HG03575 (cell line): ENCODE data around the gene CASZ1.

Experiments used
- ATAC-seq: cut with Tn5 transposase; IDR thresholded peaks from one replicate; pipeline ENCODE4 v1.9.1; 2021; ENCODE audit not compliant: unreplicated experiment, insufficient number of reproducible peaks, low FRiP score; ENCODE audit errors: extremely low read depth

CASZ1 gene

DNA sequence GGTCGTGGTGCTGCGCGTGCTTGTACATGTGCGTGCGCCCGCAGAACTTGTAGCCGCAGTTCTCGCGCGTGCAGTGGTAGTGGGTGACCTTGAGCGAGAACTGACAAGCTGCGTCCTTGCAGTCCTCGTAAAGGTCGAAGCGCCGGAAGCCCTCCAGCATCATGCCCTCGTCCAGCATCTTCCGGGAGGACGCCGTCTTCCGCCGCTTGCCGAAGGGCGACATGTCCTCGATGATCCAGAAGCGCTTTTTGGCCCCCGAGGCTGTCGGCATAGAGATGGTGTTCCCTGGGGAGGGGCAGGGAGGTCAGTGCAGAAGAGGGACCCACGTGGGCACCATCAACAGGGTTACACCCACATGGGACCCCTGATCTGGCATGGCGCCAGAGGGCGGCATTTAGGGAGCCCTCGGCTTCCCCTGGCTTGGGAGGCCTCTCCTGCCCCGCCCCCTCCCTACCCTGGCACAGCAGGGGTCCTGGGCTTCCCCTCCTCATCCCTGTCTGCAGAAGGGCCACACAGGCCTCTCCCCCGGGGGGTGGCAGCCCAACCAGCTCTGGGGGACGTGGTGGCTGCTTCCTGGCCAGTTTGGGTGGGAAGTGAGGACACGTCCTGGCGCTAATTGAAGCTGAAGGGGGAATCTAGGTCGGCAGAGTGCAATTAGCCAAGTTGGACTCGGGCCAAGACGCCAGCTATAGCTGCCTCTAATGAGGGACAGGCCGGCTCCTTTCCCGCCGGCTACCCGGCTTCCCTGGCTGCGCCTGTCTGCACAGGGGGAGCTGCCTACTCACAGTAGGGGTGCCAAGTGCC is 156.5 kb downstream of the CASZ1 start:
- ATAC-seq: no peak

DNA sequence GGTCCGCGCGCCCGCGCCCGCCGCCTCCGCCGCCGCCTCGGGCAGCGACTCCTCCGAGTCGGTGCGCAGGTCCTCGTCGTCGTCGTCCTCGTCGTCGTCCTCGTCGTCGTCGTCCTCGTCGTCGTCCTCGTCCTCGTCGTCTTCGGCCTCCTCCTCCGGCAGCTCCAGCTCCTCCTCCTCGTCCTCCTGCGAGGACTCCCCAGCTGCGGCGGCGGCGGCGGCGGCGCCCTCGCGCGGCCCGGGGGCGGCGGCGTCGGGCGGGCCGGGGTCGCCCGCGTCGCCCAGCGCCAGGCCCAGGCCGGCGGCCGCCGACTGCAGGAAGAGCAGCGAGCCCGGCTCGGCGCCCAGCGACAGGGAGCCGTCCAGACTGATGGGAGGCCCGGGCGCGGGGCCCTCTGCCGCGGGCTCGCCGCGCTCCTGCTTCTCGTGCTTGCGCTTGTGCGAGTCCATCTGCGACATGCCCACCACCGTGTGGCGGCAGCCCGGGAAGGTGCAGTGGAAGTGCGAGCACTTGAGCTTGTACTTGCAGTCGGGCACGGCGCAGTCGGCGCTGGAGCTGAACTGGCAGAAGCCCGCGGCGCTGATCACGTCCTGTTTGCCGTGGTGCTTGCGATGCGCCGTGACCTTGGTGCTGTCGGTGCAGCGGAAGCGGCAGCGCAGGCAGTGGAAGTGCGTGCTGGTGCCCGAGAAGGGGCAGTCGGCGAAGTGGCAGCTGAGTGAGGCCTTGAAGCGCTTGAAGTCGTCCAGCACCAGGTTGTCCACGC is 157.3 kb downstream of the CASZ1 start:
- no peak for ATAC-seq

DNA sequence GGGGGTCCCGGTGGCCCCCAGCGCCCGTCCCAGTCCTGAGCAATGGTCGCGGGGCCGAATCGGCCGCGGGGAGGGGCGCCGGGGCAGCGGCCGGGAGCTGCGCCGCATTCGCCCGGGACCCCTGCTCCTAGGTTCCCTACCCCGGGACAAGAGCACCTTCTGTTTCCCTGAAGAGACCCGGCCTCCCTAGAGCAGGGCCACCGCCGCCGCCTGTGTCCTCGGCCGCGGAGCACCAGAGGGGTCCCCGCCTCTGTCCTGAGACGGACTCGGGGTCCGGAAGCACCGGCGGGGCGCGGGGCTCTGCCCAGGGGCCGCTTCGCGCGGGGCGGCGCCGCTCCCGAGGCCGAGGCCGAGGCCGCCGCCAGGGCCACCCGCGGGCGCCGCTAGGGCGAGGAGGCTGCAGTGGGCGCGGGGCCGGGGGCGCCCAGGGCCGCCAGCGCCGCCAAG is 157.9 kb downstream of the CASZ1 start:
- ATAC-seq: no peak

DNA sequence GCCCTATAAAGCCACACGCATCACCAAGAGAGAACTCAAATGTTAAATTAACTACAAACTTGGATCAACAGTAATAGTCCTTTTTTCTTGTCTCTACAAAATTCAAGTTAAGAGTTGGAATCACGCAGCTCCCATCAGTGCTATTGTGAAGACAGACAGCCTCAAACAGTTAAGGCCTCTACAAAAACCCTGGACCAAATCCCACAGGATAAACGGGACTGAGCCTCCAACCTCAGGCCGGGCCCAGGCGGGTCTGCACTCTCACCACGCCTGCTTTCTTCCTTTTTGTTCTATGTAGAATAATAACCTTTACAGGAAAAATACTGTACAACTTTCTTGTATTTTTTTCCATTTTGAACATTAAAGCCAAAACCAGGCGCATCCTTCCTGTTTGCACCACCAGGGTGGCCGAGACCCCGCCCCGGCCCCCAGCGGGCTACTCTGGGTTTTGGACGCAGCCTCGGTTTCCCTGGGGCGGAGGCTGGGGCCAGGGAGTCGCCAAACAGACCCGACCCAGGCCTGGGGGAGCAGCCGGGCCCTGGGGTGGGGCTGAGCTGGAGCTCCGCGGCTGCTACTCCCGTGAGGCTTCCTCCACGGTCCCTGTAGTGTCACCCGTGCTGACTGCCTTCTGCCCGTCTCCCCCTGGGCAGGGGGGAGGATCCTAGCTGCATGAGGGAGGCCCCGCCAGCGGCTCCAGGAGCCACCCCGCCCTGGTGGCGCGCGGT is 158.4 kb downstream of the CASZ1 start:
- no peak for ATAC-seq

DNA sequence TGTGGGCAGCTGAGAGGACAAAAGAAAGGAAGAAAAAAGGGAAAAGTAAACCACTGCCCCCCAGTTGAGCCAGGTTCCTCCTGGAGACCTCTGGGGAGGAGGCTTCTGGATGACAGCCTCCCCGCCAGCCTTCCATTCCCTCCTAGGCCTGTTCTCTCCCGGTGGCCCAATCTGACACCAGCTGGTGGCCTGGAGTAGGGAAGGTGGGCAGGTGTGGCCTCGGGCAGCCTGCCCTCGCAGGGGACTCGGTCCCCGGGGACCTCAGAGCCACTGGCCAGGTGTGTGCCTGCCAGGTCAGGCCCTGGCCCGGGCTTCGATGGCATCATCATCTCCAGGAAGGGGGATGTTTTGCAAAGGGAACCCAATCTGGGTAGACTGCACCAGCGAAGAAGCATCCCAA is 159.0 kb downstream of the CASZ1 start:
- no peak for ATAC-seq

DNA sequence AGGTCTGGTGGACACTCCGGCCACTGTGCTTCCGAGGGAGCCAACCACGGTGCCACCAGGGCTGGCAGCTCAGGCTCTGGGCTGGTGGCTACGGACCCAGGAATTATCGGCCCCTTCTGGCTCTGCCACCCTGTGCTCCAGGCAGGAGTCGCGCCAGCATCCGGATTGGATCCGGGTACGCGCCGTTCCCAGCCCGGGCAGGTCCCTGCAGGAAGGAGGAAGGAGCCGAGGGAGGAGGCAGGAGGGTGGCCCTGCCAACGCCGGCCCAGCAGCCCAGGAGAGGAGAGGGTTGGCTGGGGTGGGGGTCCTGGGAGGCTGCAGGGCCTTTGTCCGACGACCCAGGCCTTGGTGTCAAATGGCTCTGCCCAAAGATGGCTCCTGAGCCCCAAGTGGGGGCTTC is 160.5 kb downstream of the CASZ1 start:
- ATAC-seq: no peak

DNA sequence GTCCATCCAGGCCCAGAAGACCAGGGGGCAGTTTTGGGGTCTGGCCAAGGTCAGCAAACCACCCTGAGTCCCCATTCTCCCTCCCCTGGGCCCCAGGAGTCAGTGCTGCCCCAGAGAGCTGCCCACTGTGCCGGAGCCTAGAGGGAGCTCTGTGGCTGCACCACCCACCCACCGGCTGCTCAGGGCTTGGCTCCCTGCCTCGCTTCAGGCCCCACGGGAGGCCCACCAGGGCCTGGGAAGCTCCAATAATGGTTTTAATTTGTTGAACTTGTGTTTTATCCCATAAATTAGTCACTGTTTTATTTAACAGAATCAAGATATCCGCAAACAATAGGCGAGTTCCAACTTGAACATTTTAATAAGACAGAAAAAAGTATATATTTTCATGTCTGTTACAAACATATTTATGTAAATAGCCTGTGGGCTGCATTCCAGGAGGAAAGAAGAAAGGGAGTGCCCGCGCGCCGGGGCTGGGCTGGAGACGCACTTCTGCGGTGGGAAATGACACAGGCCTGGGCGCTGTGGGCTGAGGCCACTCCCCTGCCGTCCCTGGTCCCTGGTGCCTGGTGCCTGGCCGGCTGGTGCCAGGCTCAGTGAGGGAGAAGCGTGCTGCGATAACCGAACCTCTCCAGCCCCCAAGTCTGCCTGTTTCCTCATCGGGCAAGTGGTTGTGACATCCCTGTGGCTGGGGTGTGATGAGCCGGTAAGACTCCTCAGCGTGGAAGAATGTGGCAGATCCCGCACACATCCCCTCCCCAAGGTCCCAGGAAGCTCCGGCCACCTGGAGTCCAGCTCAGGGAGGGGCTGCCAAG is 161.2 kb downstream of the CASZ1 start:
- no peak for ATAC-seq

DNA sequence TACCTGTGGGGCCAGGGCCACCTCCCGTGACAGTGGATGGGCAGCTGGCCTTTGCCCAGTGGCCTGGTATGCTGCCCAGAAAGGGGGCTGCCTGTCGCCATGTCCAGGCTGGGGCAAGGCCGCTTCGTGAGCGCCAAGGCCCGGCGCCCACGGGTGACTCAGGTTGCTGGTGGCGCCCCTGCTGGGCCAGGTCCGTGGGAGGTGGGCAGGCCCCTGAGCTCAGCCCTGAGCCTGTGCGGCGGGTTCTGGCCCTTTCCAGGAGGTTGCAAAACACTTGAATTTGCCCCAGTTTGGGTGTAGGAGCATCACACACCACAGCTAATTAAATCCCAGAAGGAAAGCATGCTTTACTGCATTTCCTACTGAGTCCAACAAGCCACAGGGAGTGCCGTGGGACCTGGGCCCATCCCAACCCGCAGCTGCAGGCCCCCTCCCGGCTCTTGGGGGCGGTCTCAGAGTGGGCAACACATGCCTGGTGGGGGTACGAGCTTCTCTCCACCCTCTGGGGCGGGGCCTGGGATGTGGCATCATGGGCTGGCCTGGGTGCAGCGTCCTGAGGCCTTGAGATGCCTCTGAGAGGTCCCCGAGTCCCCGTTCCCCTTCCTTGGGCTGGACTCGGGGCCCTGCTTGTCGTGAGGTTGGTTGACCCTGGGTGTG is 161.9 kb downstream of the CASZ1 start:
- ATAC-seq: no peak

DNA sequence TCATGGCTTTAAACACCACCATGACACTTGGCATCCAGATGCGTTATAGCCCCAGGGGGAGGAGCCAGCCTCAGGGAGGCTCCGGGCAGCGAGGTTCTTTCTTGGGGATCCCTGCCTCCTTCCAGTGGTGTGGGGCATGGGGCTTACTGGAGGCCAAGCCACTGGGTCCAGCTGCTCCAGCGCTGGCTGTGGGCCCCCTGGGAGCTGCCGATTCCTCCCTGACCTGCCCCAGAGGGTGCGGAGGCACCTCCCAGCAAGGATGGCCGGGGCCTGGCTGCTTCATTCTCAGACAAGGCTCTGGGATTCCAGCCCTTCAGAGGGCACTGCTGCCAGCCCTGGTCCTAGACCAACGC is 162.4 kb downstream of the CASZ1 start:
- ATAC-seq: no peak

DNA sequence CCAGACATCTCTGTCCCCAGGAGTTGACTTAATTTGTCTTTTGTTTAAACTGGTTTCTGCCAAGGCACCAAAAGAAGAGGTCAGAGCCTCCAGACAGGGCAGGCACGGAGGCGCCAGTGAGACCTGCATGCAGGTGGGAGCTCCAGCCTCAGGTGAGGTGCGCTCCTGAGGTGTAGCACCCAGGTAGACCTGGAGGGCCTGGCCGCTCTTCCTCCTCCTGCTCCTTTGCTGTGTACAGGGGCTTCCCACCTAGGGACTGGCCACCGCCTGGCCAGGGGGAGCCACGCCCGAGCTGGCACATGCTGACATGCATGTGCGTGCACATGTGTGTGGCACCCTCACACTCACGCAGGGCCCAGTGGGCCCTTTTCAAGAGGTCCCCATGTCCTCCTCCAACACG is 163.0 kb downstream of the CASZ1 start:
- ATAC-seq: no peak

DNA sequence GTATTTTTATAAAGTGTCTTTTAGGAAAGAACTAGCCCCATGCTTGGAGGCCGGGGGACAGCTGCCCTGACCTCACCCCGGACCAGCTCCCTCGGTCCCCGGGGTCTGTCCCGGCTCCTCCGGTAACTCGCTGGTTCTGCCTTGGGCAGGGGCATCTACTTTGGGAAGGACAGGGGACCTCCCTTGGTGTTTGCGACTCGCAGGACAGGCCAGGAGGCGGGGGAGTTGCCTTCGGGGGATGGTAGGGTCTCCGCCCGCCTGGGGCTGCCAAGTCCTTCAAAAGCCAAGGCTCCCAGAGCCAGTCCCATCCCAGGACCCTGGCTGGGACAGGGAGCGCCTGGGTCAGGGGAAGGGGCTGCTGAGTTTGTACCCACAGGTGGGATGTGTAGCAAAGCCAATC is 163.8 kb downstream of the CASZ1 start:
- no peak for ATAC-seq

DNA sequence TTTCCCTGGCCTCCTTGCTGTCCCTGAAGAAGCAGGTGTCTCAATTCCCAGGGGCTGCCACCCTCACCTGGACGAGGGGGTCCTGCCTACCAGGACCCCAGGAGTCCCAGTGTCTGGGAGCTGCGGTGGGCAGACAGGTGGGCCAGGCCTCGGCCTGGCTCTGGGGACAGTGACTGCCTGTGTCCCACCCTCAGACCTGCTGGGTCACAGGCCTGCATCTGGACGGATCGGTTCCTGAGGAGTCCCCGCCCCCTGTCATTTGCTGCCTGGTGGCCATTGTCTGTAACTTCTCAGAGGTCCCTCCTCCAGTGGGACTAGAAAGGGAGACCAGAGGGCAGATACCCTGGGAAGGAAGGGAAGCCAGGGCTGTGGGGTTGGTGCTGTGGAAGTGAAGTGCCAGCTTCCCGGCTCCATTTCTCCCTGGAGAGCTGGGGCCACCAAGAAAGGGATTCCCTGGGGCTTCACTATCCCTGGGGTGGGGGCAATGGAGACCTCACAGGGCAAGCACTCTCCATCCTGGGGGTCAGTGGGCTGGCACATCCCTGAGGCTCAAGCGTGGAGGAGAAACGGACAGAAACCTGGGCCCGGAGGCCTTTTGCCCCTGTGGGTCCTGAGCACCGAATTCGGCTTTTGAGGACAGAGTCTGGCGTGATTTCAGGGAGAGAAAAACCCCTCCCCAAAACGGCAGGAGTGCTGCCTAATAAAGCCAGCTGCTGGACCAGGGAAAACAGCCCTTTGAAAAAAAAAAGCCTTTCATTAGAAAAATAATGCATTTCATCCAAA is 164.4 kb downstream of the CASZ1 start:
- no peak for ATAC-seq

DNA sequence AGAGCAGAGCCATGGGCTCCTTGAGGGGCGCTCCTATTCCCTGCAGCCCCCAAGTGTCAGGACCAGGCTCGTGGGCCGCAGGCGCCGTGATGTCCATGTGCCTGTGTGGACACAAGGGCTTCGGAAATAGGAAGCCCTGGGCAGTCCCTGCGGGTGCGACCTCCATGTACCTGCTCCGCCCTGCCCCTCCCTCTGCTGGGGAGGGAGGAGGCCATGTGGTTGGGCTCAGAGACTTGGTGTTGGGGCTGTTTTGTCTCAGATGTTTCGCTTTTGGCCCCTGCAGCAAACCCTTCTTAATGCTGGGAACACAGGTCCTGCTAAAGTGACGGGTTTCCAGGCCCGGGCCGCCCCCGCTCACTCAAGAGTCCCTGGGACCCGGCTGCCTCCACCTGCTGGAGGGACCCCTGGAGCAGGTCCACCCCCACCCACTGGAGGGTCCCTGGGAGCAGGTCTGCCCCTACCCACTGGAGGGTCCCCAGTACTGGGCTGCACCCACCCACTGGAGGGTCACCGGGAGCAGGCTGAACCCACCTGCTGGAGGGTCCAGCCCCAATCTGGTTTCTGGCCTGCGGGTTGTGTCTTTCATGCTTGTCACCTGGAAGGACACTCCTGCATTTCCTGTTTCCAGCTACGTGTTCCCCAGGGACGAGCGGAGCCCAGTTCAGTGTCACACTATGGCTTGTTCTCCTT is 165.2 kb downstream of the CASZ1 start:
- ATAC-seq: no peak

DNA sequence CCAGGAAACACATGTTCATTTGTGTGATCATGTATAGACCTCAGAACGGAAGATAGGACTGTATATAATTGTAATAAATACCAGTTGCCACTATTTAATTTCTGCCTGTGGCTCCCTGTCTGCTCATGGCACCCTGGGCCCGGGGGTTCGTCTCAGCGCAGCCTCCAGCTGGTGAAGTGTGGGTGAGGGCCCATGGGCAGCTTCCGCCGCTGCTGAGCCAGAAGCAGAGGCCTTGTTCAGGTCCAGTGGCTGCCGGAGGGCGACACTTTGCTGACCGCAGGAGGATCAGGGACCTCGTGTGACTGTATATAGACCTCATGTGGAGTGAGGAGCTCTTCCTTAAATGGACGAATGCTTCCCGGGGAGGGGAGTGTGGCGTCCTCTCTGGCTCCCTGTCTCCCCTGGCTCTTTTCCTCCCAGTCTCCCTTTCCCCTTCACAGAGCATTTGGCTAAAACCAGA is 165.8 kb downstream of the CASZ1 start:
- no peak for ATAC-seq

DNA sequence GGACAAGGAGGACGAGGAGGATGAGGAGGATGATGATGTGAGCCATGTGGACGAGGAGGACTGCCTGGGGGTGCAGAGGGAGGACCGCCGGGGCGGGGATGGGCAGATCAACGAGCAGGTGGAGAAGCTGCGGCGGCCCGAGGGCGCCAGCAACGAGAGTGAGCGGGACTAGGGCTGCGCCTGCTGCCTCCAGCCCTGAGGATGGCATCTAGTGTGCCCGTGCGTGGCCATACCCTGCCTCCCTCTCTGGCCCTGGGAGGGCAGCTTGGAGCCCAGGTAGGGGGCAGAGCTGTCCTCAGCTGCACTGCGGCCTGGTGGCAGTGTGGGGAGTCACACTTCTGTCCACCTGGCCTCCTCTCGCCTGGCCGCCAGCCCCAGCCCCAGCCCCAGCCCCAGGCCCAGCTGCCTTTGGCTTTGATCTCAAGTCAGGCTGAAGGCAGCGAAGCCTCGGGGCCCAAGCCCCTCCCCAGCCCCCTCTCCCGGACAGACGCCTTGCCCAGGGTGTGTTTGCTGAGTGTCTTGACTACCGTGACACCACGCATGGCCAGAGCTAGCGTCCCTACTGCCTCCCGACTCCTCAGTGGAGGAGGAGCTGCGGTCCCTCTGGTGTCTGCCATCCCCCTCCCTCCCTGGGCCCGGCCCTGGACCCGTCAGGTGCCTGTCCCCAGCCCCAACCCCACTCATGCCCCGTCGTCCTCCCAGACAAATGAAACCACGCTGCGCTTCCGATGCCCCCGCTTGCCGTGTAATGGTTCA is 166.5 kb downstream of the CASZ1 start:
- no peak for ATAC-seq

DNA sequence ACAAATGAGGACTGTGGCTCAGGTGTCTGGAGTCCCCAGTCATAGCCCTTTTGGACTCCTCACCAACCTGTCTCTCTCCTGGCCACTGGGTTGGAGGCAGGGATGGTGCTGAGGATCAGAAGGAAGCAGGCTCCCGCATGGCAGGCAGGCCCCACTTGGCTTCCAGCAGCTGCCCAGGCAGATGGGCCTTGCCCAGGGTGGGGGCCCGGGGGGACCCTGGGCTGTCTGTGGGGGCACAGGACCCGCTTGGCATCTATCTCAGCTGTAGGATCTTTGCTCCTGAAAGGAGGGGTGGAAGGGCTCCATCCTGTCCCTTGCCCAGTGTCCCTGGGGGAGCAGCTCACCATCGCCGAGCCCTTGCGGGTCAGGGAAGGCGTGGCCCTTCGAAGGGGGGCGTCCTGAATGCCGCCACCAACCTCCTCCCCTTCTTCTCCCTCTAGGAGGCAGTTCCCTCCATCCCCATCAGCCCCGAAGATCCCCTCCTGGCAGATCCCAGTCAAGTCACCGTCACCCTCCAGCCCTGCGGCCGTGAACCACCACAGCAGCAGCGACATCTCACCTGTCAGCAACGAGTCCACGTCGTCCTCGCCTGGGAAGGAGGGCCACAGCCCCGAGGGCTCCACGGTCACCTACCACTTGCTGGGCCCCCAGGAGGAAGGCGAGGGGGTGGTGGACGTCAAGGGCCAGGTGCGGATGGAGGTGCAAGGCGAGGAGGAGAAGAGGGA is 167.2 kb downstream of the CASZ1 start:
- no peak for ATAC-seq
